HG03457 (cell line): ENCODE measurements around the gene USP32.

Source experiments
- ATAC-seq: cut with Tn5 transposase; IDR thresholded peaks from one replicate; pipeline ENCODE4 v1.9.1; 2021; ENCODE audit warnings: moderate number of reproducible peaks; ENCODE audit not compliant: unreplicated experiment

USP32 gene

GRCh38 chr17:60160829-60161501 lies 231.0 kb downstream of the USP32 start:
- ATAC-seq: no peak

- no peak for ATAC-seq
Observed at GRCh38 chr17:60159479-60159866, 232.5 kb downstream of the USP32 start.

GRCh38 chr17:60158751-60159478 lies 233.0 kb downstream of the USP32 start:
- no peak for ATAC-seq

- no peak for ATAC-seq
Observed at GRCh38 chr17:60157487-60158040, 234.4 kb downstream of the USP32 start.

- no peak for ATAC-seq
Observed at GRCh38 chr17:60156746-60157145, 235.2 kb downstream of the USP32 start.

GRCh38 chr17:60155815-60156214 lies 236.1 kb downstream of the USP32 start:
- no peak for ATAC-seq

GRCh38 chr17:60155427-60155814 lies 236.5 kb downstream of the USP32 start:
- ATAC-seq: no peak

GRCh38 chr17:60154616-60155426 lies 237.1 kb downstream of the USP32 start:
- no peak for ATAC-seq

- no peak for ATAC-seq
Observed at GRCh38 chr17:60153606-60154390, 238.1 kb downstream of the USP32 start.

GRCh38 chr17:60151355-60151754 lies 240.6 kb downstream of the USP32 start:
- ATAC-seq: no peak

- no peak for ATAC-seq
Observed at GRCh38 chr17:60149691-60150582, 242.0 kb downstream of the USP32 start, which contains the start of gene CA4. Gene CA4, plus strand, starts transcription at chr17:60149973. Its CDS starts 62 bp downstream, at chr17:60150035.

GRCh38 chr17:60148373-60148772 lies 243.6 kb downstream of the USP32 start:
- no peak for ATAC-seq

- no peak for ATAC-seq
Observed at GRCh38 chr17:60147553-60148223, 244.2 kb downstream of the USP32 start.

- ATAC-seq: no peak
Observed at GRCh38 chr17:60146206-60146605, 245.7 kb downstream of the USP32 start.

GRCh38 chr17:60145006-60145935 lies 246.7 kb downstream of the USP32 start:
- no peak for ATAC-seq

GRCh38 chr17:60142872-60143499 lies 248.9 kb downstream of the USP32 start:
- ATAC-seq: no peak
